Activated CD4-positive, alpha-beta T cell treated with anti-CD3 and anti-CD28 coated beads, Interleukin-2, amount 50 U/mL, for 4 hours (primary cell): ENCODE data around the gene HMGB1.
"Not testable (repeated sequence)": the region's sequence is repeated elsewhere in the genome, so short reads cannot be mapped to it uniquely, and the experiment has no call there.

Experiments used
- DNase-seq, 2 experiments: peaks; one replicate each; pipeline ENCODE4 v3.0.0-alpha.2; 2020

Gene HMGB1

GRCh38 chr13:30464496-30465342 is 1.0 kb downstream of the HMGB1 start:
- peak; percentile 78 to 80 for DNase-seq

GRCh38 chr13:30463787-30464495 is 1.8 kb downstream of the HMGB1 start:
- peak; percentile 60 for DNase-seq

- DNase-seq = not testable (repeated sequence)
These were observed 4.3 kb downstream of the HMGB1 start for GRCh38 chr13:30461279-30462066.

- DNase-seq = no peak
These were observed 8.3 kb downstream of the HMGB1 start for GRCh38 chr13:30457306-30457891.

GRCh38 chr13:30456290-30456689 is 9.4 kb downstream of the HMGB1 start:
- DNase-seq = no peak

GRCh38 chr13:30454991-30455390 is 10.7 kb downstream of the HMGB1 start:
- no peak for DNase-seq

- no peak for DNase-seq
These were observed 12.0 kb downstream of the HMGB1 start for GRCh38 chr13:30453727-30454126.

GRCh38 chr13:30451476-30451875 is 14.3 kb downstream of the HMGB1 start:
- not testable (repeated sequence) for DNase-seq

GRCh38 chr13:30450066-30450465 is 15.7 kb downstream of the HMGB1 start:
- DNase-seq = no peak

- DNase-seq = no peak
These were observed 17.3 kb downstream of the HMGB1 start for GRCh38 chr13:30448441-30448840.

GRCh38 chr13:30446126-30446500 is 19.6 kb downstream of the HMGB1 start:
- DNase-seq = no peak

GRCh38 chr13:30443957-30444404 is 21.8 kb downstream of the HMGB1 start:
- DNase-seq = no peak

GRCh38 chr13:30443491-30443890 is 22.2 kb downstream of the HMGB1 start:
- not testable (repeated sequence) for DNase-seq

- DNase-seq = no peak
These were observed 22.8 kb downstream of the HMGB1 start for GRCh38 chr13:30442926-30443325.

GRCh38 chr13:30440910-30441703 is 24.6 kb downstream of the HMGB1 start:
- no peak for DNase-seq

GRCh38 chr13:30438286-30438685 is 27.4 kb downstream of the HMGB1 start:
- DNase-seq = no peak

- DNase-seq = no peak
These were observed 28.6 kb downstream of the HMGB1 start for GRCh38 chr13:30437177-30437576.

- DNase-seq = no peak
These were observed 29.8 kb downstream of the HMGB1 start for GRCh38 chr13:30435911-30436451.

GRCh38 chr13:30431269-30431940 is 34.3 kb downstream of the HMGB1 start:
- no peak for DNase-seq

- DNase-seq = peak in 1 of 2 experiments; percentile 21
These were observed 35.7 kb downstream of the HMGB1 start for GRCh38 chr13:30429721-30430694.
